ENCODE data around the gene SEL1L3.
A peak's percentile ranks its signal among the peaks of the same experiment; 100 is the strongest.
"Not testable (repeated sequence)": the region's sequence is repeated elsewhere in the genome, so short reads cannot be mapped to it uniquely, and the experiment has no call there.

The SEL1L3 gene

DNA sequence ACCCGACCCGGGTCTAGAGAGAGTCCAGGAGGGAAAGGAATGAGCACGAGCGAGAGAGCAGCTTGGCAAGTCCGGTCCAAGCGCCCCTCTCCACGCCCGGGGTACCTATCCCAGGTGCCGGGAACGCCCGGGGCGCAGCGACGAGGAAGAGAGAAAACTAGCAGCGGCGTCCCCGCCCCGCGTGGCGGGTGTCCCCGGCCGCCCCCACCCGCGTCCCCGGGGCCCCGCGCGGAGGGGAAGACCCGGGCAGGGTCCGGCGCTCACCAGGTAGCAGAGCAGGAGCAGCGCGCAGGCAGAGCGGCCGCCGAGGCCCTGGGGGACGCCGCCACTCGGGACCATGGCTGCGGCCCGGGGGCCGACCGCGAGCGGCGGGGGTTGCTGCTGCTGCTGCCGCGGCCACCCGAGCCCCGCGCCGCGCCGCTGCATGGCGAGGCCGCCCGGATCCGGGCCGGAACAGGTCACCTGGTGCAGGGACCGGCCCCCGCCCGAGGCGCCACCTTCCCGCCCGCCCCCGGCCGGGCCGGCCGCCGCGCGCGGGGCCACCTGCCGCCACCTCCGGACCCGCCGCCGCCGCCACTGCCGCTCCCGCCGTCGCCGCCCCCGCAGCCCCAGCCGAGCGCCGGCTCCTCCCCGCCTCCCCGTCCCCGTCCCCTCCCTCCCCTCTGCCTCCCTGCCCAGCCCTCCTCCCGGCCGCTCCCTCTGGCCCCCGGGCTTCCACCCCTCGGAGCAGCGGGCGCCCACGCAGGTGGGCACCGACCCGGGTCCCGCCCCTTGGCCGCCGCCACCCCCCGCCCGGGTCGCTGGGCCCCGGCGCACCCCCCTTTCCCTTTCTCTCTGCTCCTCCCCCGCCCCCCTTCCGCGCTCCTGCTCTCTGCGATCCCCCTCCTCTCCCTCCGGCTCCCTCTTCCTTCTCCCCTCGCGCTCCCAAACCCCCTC lies at the start of gene SEL1L3:
Gene SEL1L3 (minus strand): TSS at position 578 of the 936 bp plus-strand sequence. CDS start 152 bp downstream, at position 426.
- DNase-seq = peak; percentile 12

DNA sequence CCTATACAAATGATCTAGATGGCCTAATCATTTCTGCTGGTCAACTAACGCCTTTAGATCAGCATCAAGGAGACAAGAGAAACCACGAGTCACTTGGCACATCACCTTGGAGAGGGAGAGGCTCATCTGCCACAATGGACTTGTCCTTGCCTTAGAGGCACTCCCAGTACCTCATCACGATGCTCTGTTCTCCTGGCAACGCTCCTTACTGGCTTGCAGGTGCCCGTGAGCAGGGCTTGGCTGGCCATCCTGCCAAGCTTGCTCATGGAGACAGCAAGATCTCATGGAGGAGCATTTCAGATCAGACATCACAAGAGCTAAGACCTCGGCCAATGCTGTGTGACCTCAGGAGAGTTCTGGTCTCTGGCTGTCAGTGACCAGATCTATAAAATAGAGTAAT lies 48.6 kb upstream of the SEL1L3 start:
- DNase-seq = no peak

DNA sequence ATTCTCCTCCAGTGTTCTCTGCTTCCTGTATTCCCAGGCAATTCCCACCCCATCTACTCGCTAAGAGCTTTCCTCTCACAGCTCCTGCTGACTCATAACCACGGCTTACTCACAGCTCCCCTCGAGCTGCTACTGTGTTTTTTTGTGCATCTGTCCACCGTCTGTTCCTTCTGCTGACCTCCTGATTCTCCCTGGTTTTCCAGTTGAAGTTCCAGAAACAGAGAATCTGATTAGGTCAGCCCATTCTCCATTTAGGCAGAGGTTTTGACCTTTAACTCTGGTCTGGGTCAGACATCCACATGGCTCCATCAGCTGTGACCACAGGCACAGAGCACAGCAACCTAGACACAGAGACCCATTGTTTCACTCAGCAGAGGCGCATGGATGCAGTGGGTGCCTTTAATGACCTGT lies 45.7 kb upstream of the SEL1L3 start:
- no peak for DNase-seq

DNA sequence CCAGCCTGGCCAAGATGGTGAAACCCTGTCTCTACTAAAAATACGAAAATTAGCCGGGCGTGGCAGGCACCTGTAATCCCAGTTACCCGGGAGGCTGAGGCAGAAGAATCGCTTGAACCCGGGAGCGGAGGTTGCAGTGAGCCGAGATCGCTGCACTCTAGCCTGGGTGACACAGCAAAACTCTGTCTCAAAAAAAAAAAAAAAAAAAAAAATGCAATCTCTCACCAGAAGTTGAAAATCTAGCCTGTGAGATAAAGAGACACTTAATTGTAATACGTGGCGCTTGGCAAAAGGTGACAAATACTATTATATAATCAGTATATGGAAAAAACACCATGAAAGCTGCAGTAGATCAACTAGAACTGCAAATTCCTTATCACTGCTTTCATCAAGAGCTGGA lies 43.3 kb upstream of the SEL1L3 start:
- DNase-seq = not testable (repeated sequence)

DNA sequence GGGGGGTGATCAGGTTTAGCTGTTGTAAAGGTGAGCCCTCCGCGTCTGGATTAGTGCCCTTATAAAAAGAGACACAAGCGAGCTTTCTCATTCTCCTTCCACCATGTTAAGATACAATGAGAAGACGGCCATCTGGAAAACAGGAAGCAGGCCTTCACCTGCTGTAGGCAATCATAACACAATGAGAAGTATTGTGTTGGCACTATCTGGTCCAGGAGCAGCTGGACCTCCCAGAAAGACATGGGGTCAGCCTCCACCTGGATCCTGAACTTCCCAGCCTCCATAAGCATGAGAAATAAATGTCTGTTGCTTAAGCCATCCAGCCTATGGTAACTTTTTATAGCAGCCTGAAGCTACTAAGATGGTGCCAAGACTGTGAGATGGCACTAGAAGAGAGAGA lies 42.6 kb upstream of the SEL1L3 start:
- DNase-seq = no peak

DNA sequence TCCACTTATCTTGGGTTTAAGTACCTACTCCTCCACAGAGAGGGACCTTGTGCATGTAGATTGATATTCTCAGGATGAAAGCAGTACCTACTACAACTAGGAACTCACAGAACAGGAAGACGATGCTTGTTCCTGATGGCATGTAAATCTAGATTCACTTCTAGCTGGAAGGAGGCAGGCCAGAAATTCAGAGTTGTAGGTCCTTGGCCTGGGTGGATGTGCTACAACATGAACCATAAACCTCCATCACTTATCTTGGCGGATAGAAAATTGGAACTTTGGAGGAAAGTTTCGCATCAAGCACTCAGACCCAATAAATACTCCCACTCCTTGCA lies 41.9 kb upstream of the SEL1L3 start:
- no peak for DNase-seq

DNA sequence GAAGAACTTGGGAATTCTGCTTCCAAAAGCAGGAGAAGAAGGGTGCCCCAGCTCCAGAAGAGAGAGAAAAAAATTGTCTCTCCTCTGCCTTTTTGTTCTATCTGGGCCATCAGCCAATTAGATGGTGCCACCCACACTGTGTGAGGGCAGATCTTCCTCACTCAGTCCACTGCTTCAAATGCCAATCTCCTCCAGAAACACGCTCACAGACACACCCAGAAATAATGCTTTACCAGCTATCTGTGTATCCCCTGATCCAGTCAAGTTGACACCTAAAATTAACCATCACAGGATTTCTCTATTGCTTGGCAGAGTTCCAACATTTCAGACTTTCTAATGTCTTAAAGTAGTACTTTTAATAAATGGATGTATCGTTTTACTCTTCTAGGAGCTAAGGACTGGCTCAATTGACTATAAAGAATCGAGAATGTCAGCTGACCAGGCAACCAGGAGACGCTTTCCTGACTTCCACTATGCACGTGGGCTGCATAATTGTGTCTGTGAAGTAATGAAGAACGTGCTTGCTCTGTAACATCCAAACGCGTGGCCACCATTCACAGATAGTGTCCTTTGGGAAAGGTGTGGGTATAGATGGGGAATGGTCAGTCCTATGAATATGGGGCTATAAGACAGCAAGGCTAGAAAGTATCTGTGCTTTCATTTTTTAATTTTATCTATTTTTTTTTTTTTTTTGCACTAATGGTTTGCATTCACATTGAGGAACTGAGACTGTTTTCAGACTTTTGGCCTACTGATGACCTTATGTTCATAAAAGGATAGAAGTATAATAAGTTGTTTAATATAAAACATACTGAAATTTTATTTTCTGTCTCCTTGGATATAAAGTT lies 41.3 kb upstream of the SEL1L3 start:
- no peak for DNase-seq

DNA sequence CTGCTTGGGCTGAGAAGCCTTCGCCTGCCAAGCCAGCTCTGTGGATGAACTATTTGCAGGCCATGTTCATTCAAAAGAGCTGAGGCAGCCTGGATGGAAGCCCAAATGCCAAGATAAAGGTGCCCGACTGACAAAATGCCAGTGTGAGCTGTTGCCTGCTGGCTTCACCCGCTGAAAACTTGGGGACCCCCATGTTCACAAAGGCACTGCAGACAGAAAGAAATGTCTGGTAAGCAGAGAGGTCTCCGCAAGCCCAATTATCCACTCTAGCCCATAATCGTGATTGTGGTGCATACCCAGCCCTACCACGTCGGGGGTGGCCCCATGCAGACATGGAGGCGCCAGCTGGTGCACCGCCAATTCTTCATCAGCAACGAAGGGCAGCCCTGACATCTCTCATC lies 38.2 kb upstream of the SEL1L3 start:
- no peak for DNase-seq

DNA sequence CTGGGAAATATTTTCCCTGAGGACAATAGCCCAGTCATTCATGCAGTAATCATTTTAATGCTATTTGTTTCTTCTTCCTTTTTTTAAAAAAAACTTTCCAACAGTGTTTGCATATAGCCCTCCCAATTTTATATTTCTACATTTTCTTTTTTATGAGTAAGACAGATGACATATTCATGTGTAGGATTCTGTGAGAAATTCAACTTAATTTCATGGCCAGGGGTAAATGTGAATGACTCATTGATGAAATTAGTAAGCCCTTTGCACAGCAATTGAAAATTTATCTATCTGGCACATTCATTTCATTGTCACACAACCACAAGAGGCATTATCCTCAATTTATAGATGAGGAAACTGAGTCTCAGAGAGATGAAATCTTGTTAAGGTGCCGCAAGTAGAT lies 37.5 kb upstream of the SEL1L3 start:
- no peak for DNase-seq

DNA sequence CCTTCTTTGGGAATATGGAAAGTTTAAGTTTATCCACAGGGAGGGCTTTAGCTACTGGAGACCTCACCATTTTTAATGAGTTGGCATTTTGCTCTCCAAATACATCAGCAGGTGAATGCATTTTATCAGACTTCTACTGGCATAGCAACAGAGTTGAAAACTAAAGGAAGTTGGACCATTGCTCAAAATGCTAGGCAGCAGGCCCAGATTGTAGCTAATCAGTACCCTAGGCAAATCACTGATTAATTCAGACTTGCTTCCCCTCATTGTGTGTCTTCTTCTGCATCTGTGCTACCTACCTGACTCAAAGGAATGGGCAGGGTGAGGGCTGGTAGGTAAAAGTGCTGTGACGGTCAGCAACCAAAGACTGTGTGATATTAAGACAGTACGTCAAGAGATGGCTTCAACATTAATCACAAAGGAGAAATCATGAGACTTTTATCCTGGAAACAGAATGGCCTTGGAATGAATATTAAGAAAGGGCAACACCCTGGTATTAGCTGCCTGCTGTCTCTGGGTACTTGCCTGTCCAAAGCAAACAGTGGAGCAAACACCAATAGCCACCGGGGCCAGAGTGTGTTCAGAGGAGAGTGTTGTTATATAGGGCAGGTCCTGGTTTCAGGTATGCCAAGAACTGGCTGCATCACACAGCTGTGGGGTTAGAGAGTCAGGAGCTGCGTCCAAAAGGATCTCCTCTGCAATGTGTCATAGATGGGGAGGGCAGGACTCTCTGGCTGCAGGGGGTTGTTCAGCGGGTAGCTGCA lies 34.2 kb upstream of the SEL1L3 start:
- DNase-seq = no peak

DNA sequence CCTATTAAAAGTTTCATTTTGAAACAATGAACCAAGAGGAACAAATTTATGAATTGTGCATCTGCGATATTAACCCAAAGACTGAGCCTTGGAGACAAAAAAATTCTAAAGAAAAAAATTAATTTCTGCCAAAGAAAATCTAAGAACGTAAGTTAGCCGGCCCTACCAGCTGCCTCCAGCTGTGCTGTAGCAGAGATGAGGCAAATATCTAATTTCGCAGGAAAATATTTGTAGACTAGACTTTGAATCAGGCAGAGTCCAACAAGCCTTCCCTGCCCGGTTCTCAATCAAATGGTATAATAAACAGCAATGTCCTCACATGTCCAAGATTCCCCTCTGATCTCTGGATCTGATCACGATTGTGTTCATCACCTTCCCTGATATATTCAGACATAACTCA lies 30.0 kb upstream of the SEL1L3 start:
- DNase-seq = no peak

DNA sequence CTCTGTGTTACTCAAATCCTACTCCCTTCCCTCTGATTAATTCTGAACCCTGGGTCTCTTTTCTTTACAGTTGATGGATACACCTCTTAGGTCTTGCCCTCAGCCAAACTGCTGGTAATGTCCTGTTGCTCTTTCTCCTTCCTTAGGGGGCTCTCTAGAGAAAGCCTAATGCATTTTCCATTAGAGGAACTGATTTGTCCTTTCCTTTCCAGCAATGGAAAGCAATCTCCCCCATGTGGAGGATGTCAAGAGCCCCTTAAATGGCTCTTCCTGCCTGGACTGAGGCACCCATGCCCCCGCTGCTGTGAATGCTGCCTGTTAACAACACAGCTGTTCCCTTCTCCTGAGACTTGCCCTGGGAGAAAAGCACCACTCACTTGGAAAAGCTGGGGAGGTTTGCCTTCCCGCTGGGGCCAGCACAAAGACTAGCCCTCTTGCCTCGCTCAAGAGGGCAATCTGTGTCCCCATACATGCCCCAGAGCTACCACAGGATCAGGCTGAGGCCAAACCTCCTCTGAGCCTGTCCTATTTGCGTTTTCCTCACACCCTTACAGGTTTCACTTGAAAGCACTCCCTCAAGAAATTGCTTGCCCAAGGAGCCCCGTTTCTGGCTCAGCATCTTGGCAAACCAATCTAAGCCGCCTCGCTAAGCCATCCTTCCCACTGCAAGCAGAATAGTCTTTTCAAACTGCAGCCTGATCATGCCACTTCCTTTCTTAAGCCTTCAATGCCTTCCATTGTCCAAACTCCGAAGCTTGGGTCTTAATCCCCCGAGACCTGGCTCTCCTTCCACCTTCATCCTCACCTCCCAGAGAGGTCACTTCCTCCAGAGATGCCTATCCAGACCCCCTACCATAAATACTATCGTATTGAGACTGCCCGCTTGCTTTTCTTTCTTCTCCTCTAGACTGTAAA lies 28.0 kb upstream of the SEL1L3 start:
- no peak for DNase-seq

DNA sequence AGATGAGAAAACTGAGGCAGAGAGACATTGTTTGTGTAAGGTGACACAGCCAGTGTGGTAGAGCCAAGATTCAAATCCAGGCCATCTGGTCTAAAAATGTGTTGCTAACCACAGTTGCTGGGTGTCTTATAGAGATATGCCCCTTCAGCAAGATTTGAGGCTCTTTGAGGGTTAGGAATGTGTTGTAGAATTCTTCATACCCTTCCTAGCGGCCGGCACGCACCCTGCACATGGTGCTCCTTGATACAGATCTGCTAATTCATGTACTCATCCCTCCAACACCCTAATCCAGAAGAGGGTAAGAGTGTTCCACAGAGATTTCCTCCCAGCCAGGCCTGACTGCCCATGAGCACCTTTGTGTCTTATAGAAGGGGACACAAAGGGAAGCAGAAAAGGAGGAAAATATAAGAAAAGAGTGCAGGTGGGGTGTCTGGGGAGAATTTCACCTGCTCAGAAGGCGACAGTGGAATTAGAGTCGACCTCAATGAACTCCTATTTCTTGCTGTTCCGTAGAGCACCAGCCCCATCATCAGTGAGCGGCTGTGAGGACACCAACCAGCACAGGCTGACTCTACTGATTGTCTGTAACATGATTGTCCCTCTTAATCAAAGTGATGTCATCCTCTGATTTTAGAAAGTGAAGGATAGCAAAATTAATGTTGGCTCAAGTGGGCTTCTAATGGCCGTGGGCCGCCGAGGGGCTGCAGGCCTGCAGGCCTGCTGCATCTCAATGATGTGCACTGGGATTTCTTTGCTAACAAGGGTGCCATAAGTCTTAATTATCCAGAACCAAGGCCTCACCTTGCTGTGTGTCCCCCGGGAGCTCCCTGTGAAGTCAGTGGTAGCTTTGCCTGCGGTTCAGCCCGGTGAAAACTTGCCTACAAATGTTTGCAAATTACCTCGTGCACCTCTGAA lies 27.1 kb upstream of the SEL1L3 start:
- no peak for DNase-seq

DNA sequence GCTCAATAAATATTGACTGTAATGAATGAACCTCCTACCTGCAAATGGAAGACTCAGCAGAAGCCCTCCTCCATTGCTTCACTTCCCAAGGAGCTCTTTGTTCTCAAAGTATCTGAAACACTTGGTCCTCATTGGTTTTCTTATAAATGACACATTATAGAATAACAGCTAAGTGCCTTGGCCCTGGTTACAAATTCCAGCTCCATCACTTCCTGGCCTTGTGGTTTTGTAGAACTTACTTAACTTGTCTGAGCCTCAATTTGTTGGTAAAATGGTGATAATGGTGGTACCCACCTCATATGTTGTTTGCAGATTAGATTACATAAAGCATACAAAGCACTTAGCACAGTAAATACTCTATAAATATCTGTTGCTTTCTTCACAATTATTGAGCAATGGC lies 26.0 kb upstream of the SEL1L3 start:
- no peak for DNase-seq

DNA sequence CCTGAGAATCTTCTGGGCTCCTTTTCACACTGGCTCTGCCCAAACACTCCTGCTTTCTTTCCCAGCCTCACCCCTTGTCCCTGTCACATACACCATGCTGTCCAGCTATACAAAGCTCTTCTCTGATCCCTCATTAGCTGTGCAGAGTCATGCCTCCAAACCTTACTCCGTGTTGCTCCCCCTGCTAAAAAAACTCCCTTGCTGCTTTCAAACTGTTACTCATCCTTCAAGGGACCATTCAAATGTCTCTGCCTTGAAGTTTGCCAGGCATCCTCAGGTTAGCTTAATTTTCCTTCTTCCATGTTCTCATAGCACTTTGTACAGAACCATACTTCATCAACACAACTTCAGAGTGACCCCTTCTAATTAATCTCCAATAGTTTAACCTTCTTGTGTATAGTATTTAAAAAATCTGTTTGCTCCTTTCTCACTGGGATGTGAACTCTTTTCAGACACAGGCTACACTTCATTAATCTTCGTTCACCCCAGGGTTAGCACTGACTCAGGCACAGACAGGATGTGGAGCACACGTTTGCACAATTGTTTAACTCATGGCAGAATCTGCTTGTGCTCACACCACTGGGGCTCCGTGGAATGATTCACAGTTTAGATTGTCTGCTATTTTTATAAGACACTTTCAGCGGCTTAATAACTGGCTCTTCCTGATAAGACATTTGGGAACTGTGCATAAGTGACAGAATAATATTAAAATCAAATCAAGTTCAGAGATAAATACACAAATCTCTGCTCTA lies 21.4 kb upstream of the SEL1L3 start:
- DNase-seq = no peak

DNA sequence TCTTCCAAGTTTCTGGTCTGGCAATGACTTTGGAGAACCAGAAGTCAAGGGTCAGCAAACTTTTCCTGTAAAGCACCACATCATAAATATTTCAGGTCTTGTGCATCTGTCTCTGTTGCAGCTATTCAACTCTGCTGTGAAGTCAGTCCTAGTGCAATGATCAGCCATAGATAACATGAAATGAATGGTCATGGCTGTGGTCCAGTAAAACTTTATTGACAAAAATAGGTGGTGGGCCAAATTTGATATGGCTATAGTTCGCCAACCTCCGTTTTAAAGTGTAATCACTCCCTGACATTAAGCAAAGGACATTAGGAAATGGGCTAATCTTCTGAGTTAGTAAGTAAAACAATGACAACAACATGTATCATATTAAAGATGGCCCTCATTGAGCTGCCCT lies 20.8 kb upstream of the SEL1L3 start:
- no peak for DNase-seq

DNA sequence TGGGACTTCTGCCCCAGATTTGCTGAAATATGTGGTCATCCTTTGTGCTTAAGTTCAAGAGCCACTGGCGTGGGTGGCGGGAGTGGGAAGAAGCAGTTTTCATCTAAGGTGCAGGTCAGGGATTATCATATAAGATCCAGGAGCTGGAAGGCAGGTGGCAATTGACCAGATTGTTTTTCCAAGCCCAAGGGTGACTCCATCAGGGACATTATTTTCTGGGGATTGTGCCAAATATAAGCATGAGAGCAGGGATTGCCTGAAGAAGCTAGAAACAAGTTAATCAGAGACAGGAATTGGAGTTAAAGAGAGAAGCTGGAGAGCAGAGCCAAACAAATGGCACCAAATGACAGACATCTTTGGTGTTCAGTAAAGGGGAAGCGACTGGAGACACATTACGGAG lies 19.4 kb upstream of the SEL1L3 start:
- no peak for DNase-seq

DNA sequence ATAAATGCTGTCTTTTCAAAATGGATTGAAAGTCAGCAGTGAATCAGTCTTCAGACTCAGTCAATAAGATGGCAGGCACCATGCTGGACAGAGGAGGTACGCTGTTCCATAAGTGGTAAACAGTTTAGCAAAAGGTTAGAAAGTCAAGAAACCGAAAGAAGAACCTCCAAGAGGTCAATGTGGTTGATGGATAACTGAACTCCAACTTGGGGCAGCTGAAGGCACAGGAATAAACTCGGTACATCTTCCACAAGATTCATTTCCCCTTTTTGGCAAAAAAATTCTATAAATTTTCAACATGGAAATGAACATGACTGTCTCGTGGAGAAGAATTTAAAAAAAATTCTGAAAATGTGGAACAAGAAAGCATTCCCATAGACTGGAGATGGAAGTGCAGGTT lies 18.4 kb upstream of the SEL1L3 start:
- no peak for DNase-seq

DNA sequence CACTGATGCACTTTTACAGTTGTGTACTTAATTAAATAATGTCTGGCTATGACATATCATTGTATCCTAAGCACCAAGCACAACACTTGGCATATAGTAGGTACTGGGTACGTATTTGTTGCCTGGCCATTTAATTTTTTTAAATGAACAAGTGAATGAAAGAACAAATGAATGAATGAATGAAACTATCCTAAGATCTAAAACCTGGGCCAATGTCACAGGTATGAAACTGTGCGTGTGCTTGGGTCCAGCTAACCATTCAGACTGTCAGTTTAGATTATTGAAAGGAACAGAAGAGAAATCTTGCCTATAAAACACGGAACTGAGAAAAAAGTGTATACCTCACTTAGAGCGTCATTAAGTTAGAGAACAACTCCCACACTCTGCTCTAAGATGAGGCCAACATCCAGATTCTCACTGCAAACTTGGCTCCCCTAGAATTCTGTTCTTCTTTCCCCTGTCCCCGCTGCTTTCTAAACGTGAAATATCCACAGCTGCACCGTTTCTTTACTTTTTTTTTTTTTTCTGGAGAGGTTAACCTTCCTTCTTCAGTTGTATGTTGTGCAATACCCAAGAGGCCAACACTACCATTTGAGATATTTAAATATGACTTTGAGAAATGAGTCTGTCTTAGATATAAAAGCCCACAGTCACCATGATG lies 17.3 kb upstream of the SEL1L3 start:
- DNase-seq = no peak

DNA sequence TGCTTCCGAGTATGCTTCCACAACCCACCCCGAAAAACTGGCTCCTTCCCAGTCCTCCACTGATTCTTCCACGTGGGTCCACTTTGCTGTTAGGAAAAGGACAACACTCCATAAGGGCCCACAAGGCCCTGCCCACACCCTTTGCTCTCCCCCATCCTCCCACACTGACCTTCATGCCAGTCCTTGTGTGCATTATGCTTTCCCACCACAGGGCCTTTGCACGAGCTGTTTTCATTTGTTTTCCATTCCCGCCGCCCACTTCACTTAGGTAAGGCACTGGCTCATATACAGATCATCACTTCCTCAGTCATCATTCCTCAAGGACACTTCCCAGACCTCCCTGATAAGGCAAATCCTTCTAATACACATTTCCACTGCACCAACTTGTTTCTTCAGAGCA lies 16.8 kb upstream of the SEL1L3 start:
- no peak for DNase-seq

Data from NCI-H510A treated with DMSO at 0.1 percent for 48 hours (cell line).